Type B pancreatic cell (in vitro differentiated cells): ENCODE data around the gene DHRS9. TPM values are rescaled to one million over a fixed set of nuclear protein-coding genes. Genes with fewer than 3 reads are reported as not detected.

ENCODE experiments used
- DNase-seq: peaks from one replicate; pipeline ENCODE4 v3.0.0; 2021; ENCODE audit warnings: mixed read lengths; ENCODE audit not compliant: unreplicated experiment; ENCODE audit errors: extremely low spot score
- H3K27ac Mint-ChIP-seq: 2 replicates; pipeline ENCODE4 v1.8.0; 2021; ENCODE audit warnings: mild to moderate bottlenecking, mixed read lengths
- H3K27me3 Mint-ChIP-seq: 2 replicates; pipeline ENCODE4 v1.8.0; 2021; ENCODE audit warnings: mixed read lengths
- H3K36me3 Mint-ChIP-seq: 2 replicates; pipeline ENCODE4 v1.8.0; 2021; ENCODE audit warnings: mixed read lengths
- H3K4me1 Mint-ChIP-seq: one replicate; pipeline ENCODE4 v1.8.0; 2021; ENCODE audit warnings: mixed read lengths; ENCODE audit not compliant: unreplicated experiment
- H3K4me3 Mint-ChIP-seq: 2 replicates; pipeline ENCODE4 v1.8.0; 2021; ENCODE audit warnings: mild to moderate bottlenecking, mixed read lengths
- H3K9me3 Mint-ChIP-seq: 2 replicates; pipeline ENCODE4 v1.8.0; 2021; ENCODE audit warnings: mixed read lengths
- total RNA-seq: library from RNA; stranded (reverse); gene quantifications from 2 replicates; pipeline ENCODE4 v1.2.1, GENCODE V29; 2021; ENCODE audit warnings: low replicate concordance
- TF ChIP-seq, protein P1 (sequence below): fragments of 200-600 bp; sonication (generic); conservative IDR thresholded peaks from 2 replicates; pipeline ENCODE4 v1.5.0; 2021; ENCODE audit warnings: antibody characterized with exemption, mild to moderate bottlenecking

Gene DHRS9
- total RNA-seq, 1 donor from 2014 or later, result 0.75 TPM

DNA sequence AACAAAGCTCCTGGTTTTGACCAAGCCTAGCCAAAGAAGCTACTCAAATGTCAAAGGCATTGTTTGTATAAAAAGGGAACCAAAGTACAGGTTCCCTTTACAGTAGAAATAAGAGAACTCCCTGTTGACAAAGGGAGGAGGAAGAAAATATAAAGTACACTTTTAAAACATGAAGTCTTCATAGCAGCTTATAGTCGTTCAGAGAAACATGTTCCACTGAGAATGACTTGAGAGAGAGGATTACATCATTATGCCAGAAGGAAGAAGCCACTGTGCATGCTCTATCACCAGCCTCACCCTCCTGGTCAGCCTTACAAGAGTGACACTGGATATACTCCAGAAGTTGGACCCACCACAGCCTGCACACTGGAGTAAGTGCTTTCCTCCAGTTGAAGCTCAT, 2.5 kb upstream of the DHRS9 start:
- no peak for DNase-seq
- Mint-ChIP-seq H3K27me3 (no peaks in the 10 kb centered on the region), H3K4me3 (no peak overlapping the region), H3K36me3 (no peaks in the 10 kb centered on the region), H3K27ac (no peak overlapping the region), H3K4me1 (no peaks in the 10 kb centered on the region), H3K9me3 (no peaks in the 10 kb centered on the region)
- TF ChIP-seq, protein P1, sequence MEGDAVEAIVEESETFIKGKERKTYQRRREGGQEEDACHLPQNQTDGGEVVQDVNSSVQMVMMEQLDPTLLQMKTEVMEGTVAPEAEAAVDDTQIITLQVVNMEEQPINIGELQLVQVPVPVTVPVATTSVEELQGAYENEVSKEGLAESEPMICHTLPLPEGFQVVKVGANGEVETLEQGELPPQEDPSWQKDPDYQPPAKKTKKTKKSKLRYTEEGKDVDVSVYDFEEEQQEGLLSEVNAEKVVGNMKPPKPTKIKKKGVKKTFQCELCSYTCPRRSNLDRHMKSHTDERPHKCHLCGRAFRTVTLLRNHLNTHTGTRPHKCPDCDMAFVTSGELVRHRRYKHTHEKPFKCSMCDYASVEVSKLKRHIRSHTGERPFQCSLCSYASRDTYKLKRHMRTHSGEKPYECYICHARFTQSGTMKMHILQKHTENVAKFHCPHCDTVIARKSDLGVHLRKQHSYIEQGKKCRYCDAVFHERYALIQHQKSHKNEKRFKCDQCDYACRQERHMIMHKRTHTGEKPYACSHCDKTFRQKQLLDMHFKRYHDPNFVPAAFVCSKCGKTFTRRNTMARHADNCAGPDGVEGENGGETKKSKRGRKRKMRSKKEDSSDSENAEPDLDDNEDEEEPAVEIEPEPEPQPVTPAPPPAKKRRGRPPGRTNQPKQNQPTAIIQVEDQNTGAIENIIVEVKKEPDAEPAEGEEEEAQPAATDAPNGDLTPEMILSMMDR, result no peak

DNA sequence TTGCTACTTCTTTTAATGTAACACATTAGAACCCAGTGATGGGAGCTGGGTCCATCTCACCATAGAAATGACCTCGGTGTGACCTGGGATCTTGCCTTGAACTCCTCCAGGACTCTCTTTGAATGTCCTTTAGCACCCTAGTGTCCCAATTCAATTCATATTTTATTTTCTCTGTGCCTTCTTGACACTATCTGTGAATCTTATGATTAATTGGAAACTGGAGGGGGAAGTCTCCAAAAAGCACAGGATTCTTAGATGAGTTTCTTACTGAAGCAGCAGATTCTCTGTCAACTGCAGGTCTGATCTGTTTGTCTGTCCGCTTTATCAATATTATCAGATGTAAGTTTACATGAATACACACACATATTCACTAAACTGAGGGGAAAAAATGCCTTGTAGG, 470 bp downstream of the DHRS9 start:
- TF ChIP-seq, protein P1, result no peak
- H3K27ac Mint-ChIP-seq, result no peak overlapping the region
- H3K36me3 Mint-ChIP-seq, result no peaks in the 10 kb centered on the region
- H3K9me3 Mint-ChIP-seq, result no peaks in the 10 kb centered on the region
- no peaks in the 10 kb centered on the region for H3K27me3 Mint-ChIP-seq
- H3K4me3 Mint-ChIP-seq, result no peak overlapping the region
- no peaks in the 10 kb centered on the region for H3K4me1 Mint-ChIP-seq
- DNase-seq, result no peak

DNA sequence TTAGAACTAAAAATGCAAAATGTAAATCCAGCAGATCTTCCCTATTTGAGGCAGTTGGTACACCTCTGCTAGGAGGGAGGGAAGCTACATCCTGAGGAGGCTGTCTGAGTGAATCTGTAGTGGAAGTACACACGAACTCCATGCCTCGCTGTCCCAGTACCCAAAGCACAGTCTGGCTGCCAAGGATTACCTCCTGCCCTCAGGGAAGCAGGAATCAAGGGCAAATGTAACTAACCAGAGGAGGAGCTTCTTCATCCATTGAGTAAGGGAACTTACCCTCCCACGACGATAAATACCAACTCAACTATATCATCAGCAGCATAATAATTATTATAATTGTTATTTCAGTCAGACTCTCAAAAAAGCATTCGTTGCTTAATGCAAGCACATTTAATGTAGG, 2.1 kb downstream of the DHRS9 start:
- Mint-ChIP-seq H3K27ac (no peak overlapping the region), H3K9me3 (no peaks in the 10 kb centered on the region), H3K36me3 (no peaks in the 10 kb centered on the region), H3K27me3 (no peaks in the 10 kb centered on the region), H3K4me3 (no peak overlapping the region), H3K4me1 (no peaks in the 10 kb centered on the region)
- TF ChIP-seq, protein P1, result no peak
- no peak for DNase-seq

DNA sequence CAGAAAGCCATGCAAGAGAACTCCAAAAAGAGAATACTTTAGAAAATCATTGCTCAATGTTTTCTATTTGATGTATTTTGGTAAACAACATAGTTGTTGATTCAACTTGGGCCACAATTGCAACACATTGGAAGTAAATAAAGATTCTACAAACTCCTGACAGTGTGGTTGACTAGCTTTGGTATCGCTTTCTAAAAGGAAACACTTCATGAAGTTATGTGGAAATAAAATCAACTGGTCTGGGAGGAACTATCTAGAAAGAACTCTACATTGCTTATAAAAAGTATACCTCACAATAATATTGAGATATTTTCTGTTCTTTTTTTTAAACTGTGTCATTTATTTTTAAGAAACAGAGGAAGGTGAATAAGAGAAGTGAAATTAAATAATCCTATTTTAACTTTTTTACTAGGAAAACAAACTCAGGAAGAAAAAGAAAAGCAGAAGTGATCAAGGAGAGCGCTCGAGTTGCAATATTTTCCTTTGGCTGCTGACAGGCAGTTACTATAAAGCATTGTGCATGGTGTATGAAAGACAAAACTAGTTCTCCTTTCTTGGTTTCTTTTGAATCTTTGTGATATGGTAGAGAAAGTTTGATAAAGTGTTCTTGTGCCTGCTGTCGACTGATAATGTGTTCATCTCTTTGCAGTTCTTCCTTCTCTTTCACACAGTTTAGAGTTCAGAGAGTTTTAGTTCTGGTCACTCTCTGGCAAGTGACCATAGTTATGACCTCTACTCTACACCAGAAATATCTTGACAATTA, 3.0 kb downstream of the DHRS9 start:
- H3K36me3 Mint-ChIP-seq, result no peaks in the 10 kb centered on the region
- DNase-seq, result no peak
- H3K4me3 Mint-ChIP-seq, result no peak overlapping the region
- TF ChIP-seq, protein P1, result no peak
- H3K27ac Mint-ChIP-seq, result no peak overlapping the region
- H3K27me3 Mint-ChIP-seq, result no peaks in the 10 kb centered on the region
- H3K4me1 Mint-ChIP-seq, result no peaks in the 10 kb centered on the region
- no peaks in the 10 kb centered on the region for H3K9me3 Mint-ChIP-seq

DNA sequence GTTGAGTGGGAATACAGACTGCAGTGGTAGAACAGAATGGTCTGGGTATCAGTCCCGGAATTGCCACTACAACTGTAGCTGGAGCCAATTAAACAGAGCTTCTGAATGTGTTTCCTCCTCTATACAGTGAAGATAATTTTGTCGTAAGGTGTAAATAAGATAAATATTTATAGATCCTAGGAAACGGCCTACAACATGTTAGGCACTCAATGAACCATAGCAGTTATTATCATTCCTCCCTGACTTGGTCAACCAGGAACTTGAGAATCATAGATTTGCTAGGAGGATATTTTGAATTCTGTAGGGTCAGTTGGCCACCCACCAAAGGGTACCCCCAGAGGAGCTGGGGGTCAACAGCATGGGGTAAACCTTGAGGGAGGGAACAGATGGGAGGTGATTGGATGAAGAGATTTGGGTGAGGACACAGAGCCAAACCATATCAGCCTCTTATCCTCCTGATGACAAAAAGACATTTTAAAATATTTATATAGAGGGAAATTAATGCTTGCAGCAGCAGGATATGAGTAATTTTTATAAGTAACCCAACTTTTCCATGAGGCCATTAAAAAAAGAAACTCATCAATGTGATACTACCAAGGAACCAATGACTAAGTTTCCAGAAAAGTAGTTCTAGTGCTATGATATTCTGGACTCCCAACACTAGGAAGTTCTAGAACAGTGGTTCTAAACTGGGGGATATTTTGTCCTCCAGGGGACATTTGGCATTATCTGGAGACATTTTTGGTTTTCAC, 4.0 kb downstream of the DHRS9 start:
- Mint-ChIP-seq H3K4me1 (no peaks in the 10 kb centered on the region), H3K36me3 (no peaks in the 10 kb centered on the region), H3K9me3 (no peaks in the 10 kb centered on the region), H3K27ac (no peak overlapping the region), H3K27me3 (no peaks in the 10 kb centered on the region), H3K4me3 (no peak overlapping the region)
- TF ChIP-seq, protein P1, result no peak
- no peak for DNase-seq
